B cell (primary cell): ENCODE results near the gene ORMDL1. TPM values are rescaled to one million over a fixed set of nuclear protein-coding genes. Genes with fewer than 3 reads are reported as not detected.

Experiments
- ATAC-seq: fragments of 200-7000 bp; cut with Tn5 transposase; one replicate; pipeline ENCODE4 v1.10.0; 2021; ENCODE audit warnings: low read depth, mild to moderate bottlenecking, moderate number of reproducible peaks, moderate library complexity
- CTCF ChIA-PET: fragments of 350-600 bp; sonication (Branson Sonifier 250); formaldehyde crosslinking; loops from one replicate; lab custom pipeline; 2021; ENCODE audit warnings: antibody characterized with exemption, inconsistent platforms; lab: Charles Lee
- POLR2A ChIA-PET: fragments of 350-600 bp; sonication (Branson Sonifier 250); formaldehyde crosslinking; loops from one replicate; lab custom pipeline; 2021; ENCODE audit warnings: antibody characterized with exemption; lab: Charles Lee
- DNase-seq: peaks from one replicate; pipeline ENCODE4 v3.0.0; 2013
- H2AFZ ChIP-seq: 2 replicates; pipeline ENCODE4 v1.6.1; 2012; ENCODE audit warnings: mild to moderate bottlenecking, low read depth, low read length; ENCODE audit not compliant: insufficient read depth, poor library complexity, severe bottlenecking
- H3K27ac ChIP-seq, 2 donors: 1 replicate in 1 of 2; 2 replicates in 1 of 2; pipeline ENCODE4 v1.5.1; 2012 to 2013; ENCODE audit warnings: low read length in 2 of 2, mild to moderate bottlenecking in 2 of 2, moderate library complexity in 1 of 2
- H3K27me3 ChIP-seq, 4 experiments: fragments of 200-600 bp in 1 of 4; sonication (generic) in 1 of 4; replicated peaks in 1 of 4; 1 replicate in 2 of 4; 2 replicates in 2 of 4; pipeline versions ENCODE4 v1.6.1 to v1.7.0; 2013 to 2016; ENCODE audit warnings: low read length in 3 of 4, mild to moderate bottlenecking in 2 of 4, mixed read lengths in 1 of 4, moderate library complexity in 1 of 4; ENCODE audit not compliant: insufficient read depth in 4 of 4, control insufficient read depth in 3 of 4; ENCODE audit errors: control extremely low read depth in 1 of 4
- H3K36me3 ChIP-seq, 2 experiments: replicated peaks in 1 of 2; 1 replicate in 1 of 2; 2 replicates in 1 of 2; pipeline versions ENCODE4 v1.6.1 to v1.7.1; 2013; ENCODE audit warnings: low read length in 1 of 2; ENCODE audit not compliant: insufficient read depth in 2 of 2, control insufficient read depth in 1 of 2; ENCODE audit errors: control extremely low read depth in 1 of 2, extremely low read depth in 1 of 2
- H3K4me1 ChIP-seq, 2 donors: fragments of 200-600 bp in 1 of 2; sonication (generic) in 1 of 2; 1 replicate in 1 of 2; 2 replicates in 1 of 2; pipeline versions ENCODE4 v1.5.1 to v1.6.1; 2013 to 2017; ENCODE audit warnings: low read length in 2 of 2; ENCODE audit not compliant: control insufficient read depth in 2 of 2, insufficient read depth in 2 of 2
- H3K4me2 ChIP-seq: replicated peaks from 2 replicates; pipeline ENCODE3; 2012; ENCODE audit warnings: mild to moderate bottlenecking, low read depth, low read length; ENCODE audit not compliant: poor library complexity, severe bottlenecking
- H3K4me3 ChIP-seq, 5 experiments: fragments of 200-600 bp in 1 of 5; sonication (generic) in 1 of 5; 1 replicate in 3 of 5; 2 replicates in 2 of 5; pipeline versions ENCODE4 v1.5.1 to v1.7.0; 2011 to 2016; ENCODE audit warnings: low read length in 4 of 5, mild to moderate bottlenecking in 4 of 5, low read depth in 2 of 5, control low read depth in 1 of 5, moderate library complexity in 1 of 5; ENCODE audit not compliant: insufficient read depth in 1 of 5; ENCODE audit errors: control extremely low read depth in 1 of 5, extremely low read depth in 1 of 5
- H3K79me2 ChIP-seq: fragments of 200-600 bp; sonication (generic); one replicate; pipeline ENCODE4 v1.6.0; 2016; ENCODE audit warnings: low read length; ENCODE audit not compliant: control insufficient read depth, insufficient read depth
- H3K9ac ChIP-seq: fragments of 200-600 bp; sonication (generic); 2 replicates; pipeline ENCODE4 v1.6.1; 2017; ENCODE audit warnings: mild to moderate bottlenecking, low read length, moderate library complexity
- H3K9me3 ChIP-seq, 3 donors: one replicate each; pipeline versions ENCODE4 v1.6.1 to v1.7.1; 2013; ENCODE audit warnings: low read length in 2 of 3; ENCODE audit not compliant: control insufficient read depth in 2 of 3, insufficient read depth in 1 of 3; ENCODE audit errors: control extremely low read depth in 1 of 3
- H4K20me1 ChIP-seq: 2 replicates; pipeline ENCODE4 v1.6.0; 2012; ENCODE audit warnings: mild to moderate bottlenecking, low read length; ENCODE audit not compliant: insufficient read depth, control insufficient read depth, poor library complexity, severe bottlenecking
- H3K27ac Mint-ChIP-seq: one replicate; pipeline ENCODE4 v1.8.0; 2021; ENCODE audit warnings: mixed read lengths
- H3K27me3 Mint-ChIP-seq: one replicate; pipeline ENCODE4 v1.8.0; 2021; ENCODE audit warnings: mixed read lengths
- H3K4me1 Mint-ChIP-seq: one replicate; pipeline ENCODE4 v1.8.0; 2021; ENCODE audit warnings: mixed read lengths
- H3K4me3 Mint-ChIP-seq: one replicate; pipeline ENCODE4 v1.8.0; 2021; ENCODE audit warnings: mixed read lengths
- H3K9me3 Mint-ChIP-seq: one replicate; pipeline ENCODE4 v1.8.0; 2022; ENCODE audit warnings: mixed read lengths; ENCODE audit not compliant: insufficient read depth
- CTCF ChIP-seq: fragments of 200-600 bp; IDR thresholded peaks from one replicate; pipeline ENCODE4 v1.8.0; 2022; ENCODE audit warnings: antibody characterized with exemption, mild to moderate bottlenecking
- EZH2 ChIP-seq: IDR thresholded peaks from 2 replicates; pipeline ENCODE4 v1.6.1; 2012; ENCODE audit warnings: borderline replicate concordance, low read depth, mild to moderate bottlenecking, moderate library complexity, low read length; ENCODE audit not compliant: insufficient read depth, poor library complexity, severe bottlenecking
- WGBS: methylation state at CpG from one replicate; pipeline ENCODE4 v1.1.5; 2013; ENCODE audit warnings: missing lambda C conversion rate; ENCODE audit not compliant: insufficient coverage; 5-methylcytosine and 5-hydroxymethylcytosine counted together
- intact Hi-C: fragments of 100-400 bp; cut with micrococcal nuclease; formaldehyde crosslinking; loops from one replicate; pipeline ENCODE4 v1.10.0; 2022
- polyA plus RNA-seq: library from polyadenylated mRNA; depleted of rRNA; stranded (reverse); fragments of >200 nt; gene quantifications from 2 replicates; pipeline ENCODE4 v1.2.3, GENCODE V29; 2012
- total RNA-seq, 2 donors: library from RNA; stranded (reverse); fragments of 120-200 nt in 1 of 2; gene quantifications; 1 replicate in 1 of 2; 2 replicates in 1 of 2; pipeline versions ENCODE4 v1.2.3 to v1.2.4, GENCODE V29; 2013 to 2022

The ORMDL1 gene
- total and polyA plus RNA-seq, 2 donors (not counting 1 experiment from before 2014, with no cell fraction given): 138 to 170 TPM

GRCh38 chr2:189726271-189726670 lies 57.9 kb downstream of the ORMDL1 start:
- intact Hi-C loops: no loop called here
- no CpG with 5 or more reads among the region's 1 CpG for WGBS

GRCh38 chr2:189723192-189723591 lies 60.9 kb downstream of the ORMDL1 start:
- Histone ChIP-seq H3K4me2 (no peak overlapping the region), H2AFZ (no peak overlapping the region), H3K79me2 (no peaks in the 10 kb centered on the region), H3K4me3 (no peak overlapping the region), H3K27me3 (no peaks in the 10 kb centered on the region), H3K9me3 (no peaks in the 10 kb centered on the region), H3K36me3 (no peaks in the 10 kb centered on the region), H3K27ac (no peak overlapping the region), H3K4me1 (no peaks in the 10 kb centered on the region), H3K9ac (no peak overlapping the region), H4K20me1 (no peaks in the 10 kb centered on the region)
- CTCF ChIA-PET: interaction anchor here (0.7 kb wide), 2 partner anchors 11 to 93 kb away, joined by 3 to 5 read pairs; no protein-coding TSS in a partner anchor
- Mint-ChIP-seq H3K27me3 (no peaks in the 10 kb centered on the region), H3K9me3 (no peaks in the 10 kb centered on the region), H3K27ac (no peak overlapping the region), H3K4me1 (no peaks in the 10 kb centered on the region), H3K4me3 (no peak overlapping the region)
- no peak for TF ChIP-seq CTCF
- POLR2A ChIA-PET: no interaction called here
- intact Hi-C loops: no loop called here
- DNase-seq (no peak), ATAC-seq (no peak)

More at GRCh38 chr2:189726271-189726670, 57.9 kb downstream of the ORMDL1 start:
- Histone ChIP-seq H3K36me3 (no peaks in the 10 kb centered on the region), H3K27me3 (no peaks in the 10 kb centered on the region), H4K20me1 (no peaks in the 10 kb centered on the region), H3K4me1 (no peaks in the 10 kb centered on the region), H3K27ac (no peak overlapping the region), H2AFZ (no peak overlapping the region), H3K4me2 (no peak overlapping the region), H3K4me3 (no peak overlapping the region), H3K9me3 (no peaks in the 10 kb centered on the region), H3K79me2 (no peaks in the 10 kb centered on the region), H3K9ac (no peak overlapping the region)
- no peak for DNase-seq
- H3K4me3 Mint-ChIP-seq: no peak overlapping the region
- TF ChIP-seq CTCF: no peak
- TF ChIP-seq EZH2: no peak
- no peaks in the 10 kb centered on the region for H3K4me1 Mint-ChIP-seq
- H3K27me3 Mint-ChIP-seq: no peaks in the 10 kb centered on the region
- ATAC-seq: no peak
- no peaks in the 10 kb centered on the region for H3K9me3 Mint-ChIP-seq
- no peak overlapping the region for H3K27ac Mint-ChIP-seq
- ChIA-PET CTCF (no interaction called here), POLR2A (no interaction called here)

Other genes starting within 250 kb of the ORMDL1 start
- 0.39 and 0.44 TPM in 2 replicates for gene SLC40A1, start 203.6 kb downstream of the ORMDL1 start, total RNA-seq
- 0.07 and 0.20 TPM in 2 replicates for gene SLC40A1, start 203.6 kb downstream of the ORMDL1 start, polyA plus RNA-seq
- 25.3 and 29.8 TPM in 2 replicates for gene ASNSD1, start 122.9 kb downstream of the ORMDL1 start, total RNA-seq
- 13.0 and 21.6 TPM in 2 replicates for gene ASNSD1, start 122.9 kb downstream of the ORMDL1 start, polyA plus RNA-seq
- 23.4 and 24.8 TPM in 2 replicates for gene ANKAR, start 109.7 kb downstream of the ORMDL1 start, total RNA-seq
- 11.2 and 11.8 TPM in 2 replicates for gene ANKAR, start 109.7 kb downstream of the ORMDL1 start, polyA plus RNA-seq
- 11.2 and 12.6 TPM in 2 replicates for gene OSGEPL1, start 21.5 kb downstream of the ORMDL1 start, total RNA-seq
- 5.5 and 8.3 TPM in 2 replicates for gene OSGEPL1, start 21.5 kb downstream of the ORMDL1 start, polyA plus RNA-seq
- gene PMS1, start 111 bp upstream of the ORMDL1 start, total RNA-seq: 43.6 and 44.2 TPM in 2 replicates
- 14.9 and 15.3 TPM in 2 replicates for gene PMS1, start 111 bp upstream of the ORMDL1 start, polyA plus RNA-seq